A549 (cell line): ENCODE results near the gene ROR1. TPM values are rescaled to one million over a fixed set of nuclear protein-coding genes. Genes with fewer than 3 reads are reported as not detected.

Experiments
- ATAC-seq, 2 experiments: fragments of 200-7000 bp in 1 of 2; fragments of >200 bp in 1 of 2; cut with Nextera tagmentation in 1 of 2; cut with Tn5 transposase in 1 of 2; 3 replicates each; pipeline versions ENCODE4 v1.8.0 to v1.9.1; 2018 to 2020; ENCODE audit warnings: mild to moderate bottlenecking in 1 of 2, moderate library complexity in 1 of 2
- CTCF ChIA-PET: fragments of 300-600 bp; sonication (Branson Sonifier 250); formaldehyde crosslinking; extraction: SDS; loops from one replicate; lab custom pipeline; 2021; ENCODE audit warnings: antibody characterized with exemption, inconsistent platforms; lab: Yijun Ruan, JAX
- POLR2A ChIA-PET: fragments of 350-600 bp; formaldehyde crosslinking; extraction: SDS; loops from one replicate; lab custom pipeline; 2021; ENCODE audit warnings: antibody characterized with exemption, inconsistent platforms; lab: Yijun Ruan, JAX
- DNase-seq, 2 experiments: peaks; one replicate each; pipeline versions ENCODE4 v3.0.0 to v3.0.0-alpha.2; 2011 to 2016; ENCODE audit warnings: low read depth in 1 of 2, low spot score in 1 of 2
- FAIRE-seq: peaks from 2 replicates; lab custom pipeline; 2011; peaks lifted over from hg19 to GRCh38; lab: Jason Lieb, UNC
- H3K27ac ChIP-seq, 2 experiments: fragments of >200 bp; sonication (Bioruptor Twin); formaldehyde crosslinking; 3 replicates each; pipeline ENCODE4 v1.5.1; 2016 to 2017
- H3K4me1 ChIP-seq: fragments of >200 bp; sonication (Bioruptor Twin); formaldehyde crosslinking; 3 replicates; pipeline ENCODE4 v1.6.1; 2016
- H3K4me2 ChIP-seq: fragments of >200 bp; sonication (Bioruptor Twin); formaldehyde crosslinking; 3 replicates; pipeline ENCODE4 v1.6.1; 2016
- H3K4me3 ChIP-seq: fragments of >200 bp; sonication (Bioruptor Twin); formaldehyde crosslinking; 3 replicates; pipeline ENCODE4 v1.5.1; 2016
- H3K9me3 ChIP-seq: fragments of >200 bp; sonication (Bioruptor Twin); formaldehyde crosslinking; 3 replicates; pipeline ENCODE4 v1.6.1; 2016
- ATOH8 ChIP-seq: fragments of 250-450 bp; sonication (Bioruptor Pico); IDR thresholded peaks from 2 replicates; pipeline ENCODE4 v1.5.0; 2020; ENCODE audit warnings: low read depth, mild to moderate bottlenecking, moderate library complexity
- BCL3 ChIP-seq: fragments of >200 bp; sonication (Bioruptor Twin); formaldehyde crosslinking; IDR thresholded peaks from 3 replicates; pipeline ENCODE4 v1.6.1; 2016
- CBX8 ChIP-seq: fragments of 200-600 bp; sonication (generic); IDR thresholded peaks from 2 replicates; pipeline ENCODE4 v1.6.1; 2016
- EHMT2 ChIP-seq: fragments of 200-600 bp; sonication (generic); IDR thresholded peaks from 2 replicates; pipeline ENCODE4 v1.6.1; 2016; ENCODE audit warnings: antibody characterized with exemption, low read depth, mild to moderate bottlenecking, moderate library complexity
- EP300 ChIP-seq, 2 experiments: fragments of >200 bp; sonication (Bioruptor Twin); formaldehyde crosslinking; IDR thresholded peaks; 2 replicates in 1 of 2; 3 replicates in 1 of 2; pipeline ENCODE4 v1.6.1; 2016 to 2017
- ESRRA ChIP-seq: fragments of 150-350 bp; IDR thresholded peaks from 2 replicates; pipeline ENCODE4 v1.6.1; 2014; ENCODE audit warnings: mild to moderate bottlenecking, low read length, borderline replicate concordance
- FOSB ChIP-seq: fragments of 250-450 bp; sonication (Bioruptor Pico); IDR thresholded peaks from 2 replicates; pipeline ENCODE4 v1.5.0; 2020; ENCODE audit warnings: mild to moderate bottlenecking, moderate library complexity
- FOSL2 ChIP-seq, 2 experiments: fragments of 450-650 bp in 1 of 2; fragments of >200 bp in 1 of 2; sonication (Bioruptor Twin) in 1 of 2; formaldehyde crosslinking; IDR thresholded peaks; 2 replicates each; pipeline versions ENCODE4 v1.5.0 to v1.6.1; 2016 to 2020; ENCODE audit warnings: mild to moderate bottlenecking in 1 of 2, moderate library complexity in 1 of 2
- GATA3 ChIP-seq: IDR thresholded peaks from 2 replicates; pipeline ENCODE4 v1.6.1; 2012; ENCODE audit warnings: borderline replicate concordance
- HES2 ChIP-seq: fragments of >200 bp; sonication (Bioruptor Twin); formaldehyde crosslinking; IDR thresholded peaks from 2 replicates; pipeline ENCODE4 v1.6.1; 2016
- HMGXB4 ChIP-seq: fragments of 250-450 bp; sonication (Bioruptor Pico); IDR thresholded peaks from 2 replicates; pipeline ENCODE4 v1.5.0; 2021; ENCODE audit warnings: mild to moderate bottlenecking, moderate library complexity, borderline replicate concordance
- HOXB5 ChIP-seq: fragments of 250-450 bp; sonication (Bioruptor Pico); IDR thresholded peaks from 2 replicates; pipeline ENCODE4 v1.5.0; 2020; ENCODE audit warnings: mild to moderate bottlenecking, moderate library complexity
- JUNB ChIP-seq: fragments of >200 bp; sonication (Bioruptor Twin); formaldehyde crosslinking; IDR thresholded peaks from 2 replicates; pipeline ENCODE4 v1.6.1; 2016
- KDM1A ChIP-seq: fragments of 200-600 bp; sonication (generic); IDR thresholded peaks from 2 replicates; pipeline ENCODE4 v1.6.1; 2016; ENCODE audit warnings: low read depth, mild to moderate bottlenecking
- KDM5A ChIP-seq: fragments of 200-600 bp; sonication (generic); IDR thresholded peaks from 2 replicates; pipeline ENCODE4 v1.6.1; 2016; ENCODE audit warnings: antibody characterized with exemption, mild to moderate bottlenecking
- MAFK ChIP-seq: fragments of 450-650 bp; IDR thresholded peaks from 2 replicates; pipeline ENCODE4 v1.6.1; 2014; ENCODE audit not compliant: partially characterized antibody
- MAX ChIP-seq: IDR thresholded peaks from 2 replicates; pipeline ENCODE4 v1.6.1; 2012
- MYC ChIP-seq: IDR thresholded peaks from 2 replicates; pipeline ENCODE4 v1.6.1; 2012; ENCODE audit warnings: mild to moderate bottlenecking, inconsistent platforms, low read length, improper control_type of control experiment, borderline replicate concordance
- NFE2L2 ChIP-seq: fragments of 150-350 bp; conservative IDR thresholded peaks from 2 replicates; pipeline ENCODE4 v1.6.1; 2014; ENCODE audit warnings: low read length
- NPAS2 ChIP-seq: fragments of 250-450 bp; sonication (Bioruptor Pico); IDR thresholded peaks from 2 replicates; pipeline ENCODE4 v1.8.0; 2022; ENCODE audit warnings: mild to moderate bottlenecking, moderate library complexity, borderline replicate concordance
- PHF8 ChIP-seq: fragments of 200-600 bp; sonication (generic); IDR thresholded peaks from 2 replicates; pipeline ENCODE4 v1.6.1; 2016; ENCODE audit warnings: low read depth, mild to moderate bottlenecking, antibody characterized with exemption, moderate library complexity, borderline replicate concordance
- RAD21 ChIP-seq, 2 experiments: fragments of >200 bp in 1 of 2; sonication (Bioruptor Twin) in 1 of 2; formaldehyde crosslinking in 1 of 2; IDR thresholded peaks in 1 of 2; conservative IDR thresholded peaks in 1 of 2; 2 replicates in 1 of 2; 3 replicates in 1 of 2; pipeline ENCODE4 v1.6.1; 2012 to 2018; ENCODE audit warnings: inconsistent platforms in 1 of 2
- REST ChIP-seq: fragments of 200-600 bp; sonication (generic); IDR thresholded peaks from 2 replicates; pipeline ENCODE4 v1.6.1; 2016; ENCODE audit warnings: antibody characterized with exemption, mild to moderate bottlenecking, moderate library complexity
- SMC3 ChIP-seq: fragments of >200 bp; sonication (Bioruptor Twin); formaldehyde crosslinking; IDR thresholded peaks from 3 replicates; pipeline ENCODE4 v1.6.1; 2018; ENCODE audit warnings: inconsistent platforms
- SREBF2 ChIP-seq: fragments of 450-650 bp; IDR thresholded peaks from 2 replicates; pipeline ENCODE4 v1.6.1; 2014; ENCODE audit warnings: mild to moderate bottlenecking, moderate library complexity
- TFCP2L1 ChIP-seq: fragments of 250-450 bp; sonication (Bioruptor Pico); IDR thresholded peaks from 2 replicates; pipeline ENCODE4 v1.5.0; 2021; ENCODE audit warnings: mild to moderate bottlenecking
- ZSCAN20 ChIP-seq: fragments of 250-450 bp; sonication (Bioruptor Pico); IDR thresholded peaks from 2 replicates; pipeline ENCODE4 v1.8.0; 2022; ENCODE audit warnings: mild to moderate bottlenecking, moderate library complexity
- WGBS: methylation state at CpG from one replicate; pipeline ENCODE4 v1.1.6; 2017; ENCODE audit errors: missing lambda C conversion rate; 5-methylcytosine and 5-hydroxymethylcytosine counted together
- polyA plus RNA-seq, 4 experiments: library from polyadenylated mRNA; depleted of rRNA in 3 of 4; stranded (reverse); fragments of >200 nt; fragmentation: RNase III in 1 of 4; extraction: RNeasy Plus Mini Kit Qiagen cat#74134 plus additional on column Dnase treatment in 1 of 4; gene quantifications; 2 replicates in 3 of 4; 3 replicates in 1 of 4; pipeline ENCODE4 v1.2.3, GENCODE V29; 2011 to 2017

Gene ROR1
- polyA plus RNA-seq, 2 of the 4 experiments (the other 2 are of a cell fraction), result 6.5 to 19.0 TPM

- ATAC-seq, result no peak
- CTCF ChIA-PET, result interaction anchor here (1.2 to 1.4 kb wide), 2 partner anchors 79 to 98 kb away, joined by 3 to 4 read pairs; no protein-coding TSS in a partner anchor
- no peak for TF ChIP-seq PHF8
- no peak for TF ChIP-seq HOXB5 (CRISPR knock-in tag)
- no peak for TF ChIP-seq REST
- no peak for TF ChIP-seq SREBF2
- TF ChIP-seq NPAS2, result no peak
- TF ChIP-seq FOSL2 (IDR thresholded peaks at IDR 0.05), result no peak
- no peak for TF ChIP-seq FOSL2 (CRISPR knock-in tag; IDR thresholded peaks at IDR 0.05)
- TF ChIP-seq SMC3, result no peak
- no peak for TF ChIP-seq KDM5A
- TF ChIP-seq CBX8, result no peak
- no peak for TF ChIP-seq HES2
- no peak for TF ChIP-seq TFCP2L1 (CRISPR knock-in tag)
- no peak for TF ChIP-seq MYC
- TF ChIP-seq BCL3, result no peak
- TF ChIP-seq EHMT2, result no peak
- TF ChIP-seq, all 56 proteins: peak for 0
- POLR2A ChIA-PET, result no interaction called here
- Histone ChIP-seq H3K4me2 (no peak overlapping the region), H3K9me3 (no peaks in the 10 kb centered on the region), H3K4me1 (peaks cover 20% of the 10 kb centered on the region), H3K4me3 (no peak overlapping the region), H3K27ac (0 out of 6 replicates have a peak overlapping the region, but pooled peaks of 1 of the 2 experiments have one; percentile 27)
- 93% methylated on average over 1 of the region's 1 CpG for WGBS
- DNase-seq, result no peak
- no peak for FAIRE-seq
These were observed 3.4 kb upstream of the ROR1 start for GRCh38 chr1:63770381-63770780.

GRCh38 chr1:63772201-63772600, 1.6 kb upstream of the ROR1 start:
- FAIRE-seq, result no peak
- ChIA-PET CTCF (interaction anchor here (0.7 to 2.9 kb wide), 5 partner anchors 25 to 365 kb away, joined by 3 to 11 read pairs (median 5); no protein-coding TSS in a partner anchor), POLR2A (interaction anchor here (2.3 kb wide), 1 partner anchor 80 kb away, joined by 12 read pairs; no protein-coding TSS in a partner anchor)
- Histone ChIP-seq H3K4me1 (peaks cover 36% of the 10 kb centered on the region), H3K27ac (peak overlapping the region; percentile 95 to 96), H3K4me2 (peak overlapping the region; percentile 85), H3K9me3 (no peaks in the 10 kb centered on the region), H3K4me3 (no peak overlapping the region)
- 58% methylated on average over 3 of the region's 3 CpGs for WGBS
- TF ChIP-seq FOSL2 (IDR thresholded peaks at IDR 0.05), result no peak
- TF ChIP-seq FOSL2 (CRISPR knock-in tag; IDR thresholded peaks at IDR 0.05), result no peak
- no peak for TF ChIP-seq ZSCAN20 (CRISPR knock-in tag)
- TF ChIP-seq NFE2L2, result no peak
- no peak for TF ChIP-seq JUNB
- TF ChIP-seq MAFK, result no peak
- no peak for TF ChIP-seq FOSB
- no peak for TF ChIP-seq EP300 (IDR thresholded peaks at IDR 0.05)
- no peak for TF ChIP-seq HMGXB4 (CRISPR knock-in tag)
- no peak for TF ChIP-seq HES2
- no peak for TF ChIP-seq ATOH8
- no peak for TF ChIP-seq KDM1A
- TF ChIP-seq MAX, result no peak
- no peak for TF ChIP-seq GATA3
- no peak for TF ChIP-seq ESRRA
- no peak for TF ChIP-seq RAD21 (conservative IDR thresholded peaks at IDR 0.05 in 1 of 2, IDR thresholded peaks at IDR 0.05 in 1 of 2)
- no peak for ATAC-seq
- no peak for DNase-seq
